Stimulated activated CD4-positive, alpha-beta T cell treated with anti-CD3 and anti-CD28 coated beads, TNF-alpha, amount 100 ng/mL, for 48 hours (primary cell): Measurements from ENCODE around the gene PRAMEF20.

Experiments used
- DNase-seq, 3 donors: peaks; one replicate each; pipeline ENCODE4 v3.0.0-alpha.2; 2020; ENCODE audit warnings: low read depth in 3 of 3

Gene PRAMEF20

GRCh38 chr1:13462682-13463081, 52.4 kb downstream of the PRAMEF20 start:
- no peak for DNase-seq

- no peak for DNase-seq
Measured at GRCh38 chr1:13465515-13465914, 55.3 kb downstream of the PRAMEF20 start.

- no peak for DNase-seq
Measured at GRCh38 chr1:13469343-13469742, 59.1 kb downstream of the PRAMEF20 start.
